22Rv1 (cell line): ENCODE data around the gene BCAT1.
"Not testable (repeated sequence)": the region's sequence is repeated elsewhere in the genome, so short reads cannot be mapped to it uniquely, and the experiment has no call there.

Experiments used
- H3K27ac ChIP-seq: fragments of 450-650 bp; 2 replicates; pipeline ENCODE4 v1.5.1; 2017
- ZFX ChIP-seq: fragments of 450-650 bp; IDR thresholded peaks from 2 replicates; pipeline ENCODE4 v1.6.1; 2017; ENCODE audit warnings: antibody characterized with exemption, borderline replicate concordance
- TF ChIP-seq, protein P1 (sequence below): fragments of 450-650 bp; IDR thresholded peaks from 2 replicates; pipeline ENCODE4 v1.5.1; 2017; ENCODE audit warnings: mild to moderate bottlenecking

Gene BCAT1

DNA sequence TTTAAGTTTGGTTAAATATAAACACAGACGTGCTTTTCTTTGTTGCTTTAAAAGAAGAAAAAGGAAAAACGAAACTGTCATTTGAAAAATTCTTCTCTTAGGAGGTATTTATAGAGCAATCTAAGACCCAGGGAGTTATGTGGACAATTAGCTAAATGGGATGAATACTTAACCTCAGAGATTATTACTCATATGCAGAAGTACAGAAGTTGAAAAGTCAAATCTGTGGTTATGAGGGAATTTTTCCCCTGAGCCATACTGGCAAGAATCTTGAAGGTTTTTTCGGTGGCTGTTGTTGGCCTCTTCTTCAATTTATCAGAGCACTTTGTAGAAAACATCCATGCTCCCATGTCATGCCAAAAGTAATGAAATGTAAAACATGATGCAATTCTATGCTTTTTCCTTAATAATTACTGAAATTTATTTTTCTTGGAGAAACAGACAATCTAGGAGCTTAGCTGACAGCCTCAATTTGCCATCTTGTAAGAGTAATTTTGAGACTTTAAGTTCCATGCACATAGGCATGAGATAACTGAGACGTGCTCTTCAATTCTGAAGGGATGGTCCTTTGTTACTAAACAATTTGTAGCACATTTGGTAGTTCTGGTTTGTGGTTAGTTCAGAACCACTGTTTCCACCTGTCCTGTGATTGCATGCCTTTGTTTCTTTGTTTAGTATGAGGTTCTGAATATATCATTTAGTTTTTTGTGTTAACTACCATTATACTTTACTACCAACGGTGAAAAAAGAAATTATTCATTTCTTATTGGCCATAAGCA is 126.6 kb downstream of the BCAT1 start:
- no peak overlapping the region for H3K27ac ChIP-seq
- TF ChIP-seq, protein P1, sequence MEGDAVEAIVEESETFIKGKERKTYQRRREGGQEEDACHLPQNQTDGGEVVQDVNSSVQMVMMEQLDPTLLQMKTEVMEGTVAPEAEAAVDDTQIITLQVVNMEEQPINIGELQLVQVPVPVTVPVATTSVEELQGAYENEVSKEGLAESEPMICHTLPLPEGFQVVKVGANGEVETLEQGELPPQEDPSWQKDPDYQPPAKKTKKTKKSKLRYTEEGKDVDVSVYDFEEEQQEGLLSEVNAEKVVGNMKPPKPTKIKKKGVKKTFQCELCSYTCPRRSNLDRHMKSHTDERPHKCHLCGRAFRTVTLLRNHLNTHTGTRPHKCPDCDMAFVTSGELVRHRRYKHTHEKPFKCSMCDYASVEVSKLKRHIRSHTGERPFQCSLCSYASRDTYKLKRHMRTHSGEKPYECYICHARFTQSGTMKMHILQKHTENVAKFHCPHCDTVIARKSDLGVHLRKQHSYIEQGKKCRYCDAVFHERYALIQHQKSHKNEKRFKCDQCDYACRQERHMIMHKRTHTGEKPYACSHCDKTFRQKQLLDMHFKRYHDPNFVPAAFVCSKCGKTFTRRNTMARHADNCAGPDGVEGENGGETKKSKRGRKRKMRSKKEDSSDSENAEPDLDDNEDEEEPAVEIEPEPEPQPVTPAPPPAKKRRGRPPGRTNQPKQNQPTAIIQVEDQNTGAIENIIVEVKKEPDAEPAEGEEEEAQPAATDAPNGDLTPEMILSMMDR: no peak
- TF ChIP-seq ZFX: no peak

DNA sequence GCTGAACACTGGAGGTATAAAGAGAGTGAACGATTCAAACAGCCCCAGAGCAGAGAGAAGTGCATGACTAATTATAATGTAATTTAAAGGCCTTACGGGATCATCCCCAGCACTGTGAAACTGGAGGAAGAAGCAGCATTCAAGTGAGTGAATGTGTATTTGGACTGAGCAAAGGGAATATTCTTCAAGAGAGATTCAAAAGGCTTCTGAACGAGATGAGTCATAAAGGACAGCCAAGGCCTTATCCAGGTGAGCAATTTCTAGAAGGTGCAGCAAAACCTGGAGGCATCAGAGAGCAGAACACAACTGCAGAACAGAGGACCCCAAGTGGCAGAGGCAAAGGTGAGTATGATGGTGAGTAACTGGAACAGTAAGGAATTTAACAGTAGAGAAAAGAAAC is 127.2 kb downstream of the BCAT1 start:
- no peak for TF ChIP-seq ZFX
- TF ChIP-seq, protein P1: no peak
- H3K27ac ChIP-seq: no peak overlapping the region

DNA sequence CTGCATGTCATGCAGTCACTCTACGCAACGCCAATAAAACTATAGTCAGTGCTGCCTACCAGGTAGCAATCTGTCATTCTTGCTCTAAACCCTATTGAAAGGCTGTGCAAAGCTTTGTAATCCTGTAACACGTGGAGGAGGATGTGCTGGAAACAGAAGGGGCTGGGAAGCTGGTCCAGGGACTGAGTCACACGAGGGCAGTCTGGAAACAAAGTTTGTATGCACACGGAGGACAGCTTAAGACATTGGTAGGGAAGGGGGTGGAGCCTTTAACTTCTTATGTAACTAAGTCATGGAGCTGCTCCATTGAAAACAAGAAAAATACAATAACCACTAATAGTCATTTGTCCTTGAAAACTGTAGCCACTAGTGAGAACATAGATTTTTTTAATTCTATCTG is 128.0 kb downstream of the BCAT1 start:
- no peak overlapping the region for H3K27ac ChIP-seq
- TF ChIP-seq ZFX: no peak
- TF ChIP-seq, protein P1: no peak

DNA sequence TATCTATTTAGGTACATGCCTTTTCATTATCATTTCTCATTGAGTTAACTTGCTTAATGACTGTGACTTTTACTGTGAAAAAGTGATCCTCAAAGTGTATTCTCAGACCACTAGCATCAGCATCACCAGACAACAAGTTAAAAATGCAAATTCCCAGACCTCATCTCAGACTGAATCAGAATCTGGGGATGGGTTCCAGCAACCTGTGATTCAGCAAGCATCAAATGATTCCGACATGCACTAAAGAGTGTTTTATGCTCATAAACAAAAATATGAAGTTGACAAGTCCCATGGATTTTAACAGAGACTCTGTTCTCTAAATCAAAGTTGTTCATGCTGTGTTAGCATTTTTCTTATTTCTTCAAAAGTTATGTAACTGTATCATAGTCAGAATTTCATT is 130.6 kb downstream of the BCAT1 start:
- H3K27ac ChIP-seq: no peak overlapping the region
- TF ChIP-seq ZFX: no peak
- TF ChIP-seq, protein P1: no peak

DNA sequence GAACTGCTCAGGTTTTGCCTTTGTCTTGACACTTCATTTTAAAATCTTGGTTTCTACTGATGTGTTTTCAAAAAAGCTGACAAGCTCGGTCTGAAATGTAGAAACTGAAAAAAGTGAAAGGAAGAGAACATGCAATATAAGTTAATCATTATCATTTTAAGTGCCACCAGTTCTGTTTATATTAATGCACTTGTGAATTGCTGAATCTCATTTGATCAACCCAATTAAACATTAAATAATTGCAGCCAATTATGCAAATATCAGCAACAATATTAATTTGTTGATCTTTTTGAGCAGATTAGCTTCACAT is 133.8 kb downstream of the BCAT1 start:
- TF ChIP-seq ZFX: no peak
- TF ChIP-seq, protein P1: no peak
- no peak overlapping the region for H3K27ac ChIP-seq

DNA sequence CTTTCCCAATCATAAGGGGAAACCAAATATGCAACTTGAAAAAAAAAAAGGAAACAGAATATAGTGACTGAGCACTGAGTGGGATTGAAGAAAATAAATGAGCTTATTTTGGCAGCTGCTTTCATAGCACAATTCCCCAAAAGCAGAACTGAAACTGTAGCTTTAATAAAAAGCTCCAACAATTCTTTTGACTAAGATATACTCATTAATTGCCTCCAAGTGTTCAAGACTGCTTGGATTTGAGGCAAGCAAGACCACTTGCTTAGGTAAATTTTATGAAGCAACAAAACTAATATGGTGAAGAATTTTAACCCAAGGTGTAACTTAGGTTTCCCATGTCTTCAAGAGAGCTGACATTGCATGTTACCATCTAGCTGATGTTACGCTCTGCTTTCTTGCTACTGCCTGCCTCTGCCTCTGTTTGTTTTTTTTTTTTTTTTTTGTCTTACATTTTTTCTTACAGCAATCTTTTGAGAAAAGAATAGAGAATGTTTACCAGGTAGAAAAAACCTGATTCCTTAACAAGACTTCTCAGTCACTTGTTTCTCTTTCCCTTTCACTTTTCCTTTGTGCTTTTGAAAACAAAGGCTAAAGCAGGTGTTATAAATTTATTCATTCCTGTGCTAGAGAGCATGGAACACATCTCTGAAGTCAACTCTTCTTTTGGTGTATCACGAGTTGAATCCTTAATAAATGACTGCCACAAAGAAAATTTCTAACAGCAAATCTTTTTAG is 134.4 kb downstream of the BCAT1 start:
- H3K27ac ChIP-seq: no peak overlapping the region
- TF ChIP-seq, protein P1: no peak
- TF ChIP-seq ZFX: no peak

DNA sequence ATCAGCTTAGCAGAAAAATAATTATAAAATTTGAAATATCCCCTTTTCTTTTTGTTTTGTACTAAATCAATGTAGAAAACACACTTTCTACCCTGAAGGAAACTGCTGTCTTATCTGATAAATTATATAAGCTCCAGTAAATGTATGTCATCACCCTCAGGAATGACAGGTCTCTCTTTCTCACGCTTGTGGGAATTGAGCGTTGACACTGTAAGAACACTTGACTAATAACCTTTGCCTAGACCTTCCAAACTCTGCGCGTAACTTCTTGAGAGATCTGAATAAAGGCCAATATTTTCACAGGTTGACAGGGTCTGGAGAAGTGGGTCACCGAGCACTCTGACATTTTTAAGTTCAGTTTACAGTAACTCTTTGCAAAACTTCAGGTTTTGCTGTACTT is 138.5 kb downstream of the BCAT1 start:
- no peak for TF ChIP-seq ZFX
- TF ChIP-seq, protein P1: no peak

DNA sequence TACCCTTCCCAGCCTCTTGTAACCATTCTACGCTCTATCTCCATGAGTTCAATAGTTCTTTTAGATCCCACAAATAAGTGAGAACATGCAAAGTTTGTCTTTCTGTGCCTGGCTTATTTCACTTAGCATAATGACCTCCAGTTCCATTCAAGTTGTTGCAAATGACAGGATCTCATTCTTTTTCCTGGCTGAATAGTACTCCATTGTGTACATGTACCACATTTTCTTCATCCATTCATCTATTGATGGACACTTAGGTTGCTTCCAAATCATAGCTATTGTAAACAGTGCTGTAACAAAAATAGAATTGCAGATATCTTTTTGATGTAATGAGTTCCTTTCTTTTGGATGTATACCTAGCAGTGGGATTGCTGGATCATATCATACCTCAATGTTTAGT is 139.6 kb downstream of the BCAT1 start:
- not testable (repeated sequence) for H3K27ac ChIP-seq

More for the DNA sequence above, 138.5 kb downstream of the BCAT1 start:
- H3K27ac ChIP-seq: no peak overlapping the region
